Measurements from ENCODE around the gene LMBR1.
"Not testable (repeated sequence)": the region's sequence is repeated elsewhere in the genome, so short reads cannot be mapped to it uniquely, and the experiment has no call there.

The LMBR1 gene

GRCh38 chr7:156906200-156906649, 13.2 kb upstream of the LMBR1 start:
- DNase-seq (ENCODE audit: low spot score): no peak

- DNase-seq (ENCODE audit: low spot score): no peak
Measured at GRCh38 chr7:156903232-156903909, 10.4 kb upstream of the LMBR1 start.

GRCh38 chr7:156900093-156900492, 7.1 kb upstream of the LMBR1 start:
- not testable (repeated sequence) for DNase-seq (ENCODE audit: low spot score)

GRCh38 chr7:156898938-156899337, 6.0 kb upstream of the LMBR1 start:
- DNase-seq (ENCODE audit: low spot score): no peak

- peak; percentile 34 for DNase-seq (ENCODE audit: low spot score)
Measured at GRCh38 chr7:156897673-156898072, 4.7 kb upstream of the LMBR1 start.

- no peak for DNase-seq (ENCODE audit: low spot score)
Measured at GRCh38 chr7:156896388-156897022, 3.5 kb upstream of the LMBR1 start.

- no peak for DNase-seq (ENCODE audit: low spot score)
Measured at GRCh38 chr7:156895024-156895780, 2.2 kb upstream of the LMBR1 start.

GRCh38 chr7:156892081-156892800, 742 bp downstream of the LMBR1 start:
- peak; percentile 61 for DNase-seq (ENCODE audit: low spot score)

- no peak for DNase-seq (ENCODE audit: low spot score)
Measured at GRCh38 chr7:156889746-156890145, 3.2 kb downstream of the LMBR1 start.

GRCh38 chr7:156889089-156889488, 3.9 kb downstream of the LMBR1 start:
- no peak for DNase-seq (ENCODE audit: low spot score)

- no peak for DNase-seq (ENCODE audit: low spot score)
Measured at GRCh38 chr7:156886020-156886795, 6.8 kb downstream of the LMBR1 start.

- DNase-seq (ENCODE audit: low spot score): no peak
Measured at GRCh38 chr7:156881679-156882078, 11.3 kb downstream of the LMBR1 start.

- no peak for DNase-seq (ENCODE audit: low spot score)
Measured at GRCh38 chr7:156875766-156876165, 17.2 kb downstream of the LMBR1 start.

GRCh38 chr7:156868363-156868762, 24.6 kb downstream of the LMBR1 start:
- DNase-seq (ENCODE audit: low spot score): not testable (repeated sequence)

GRCh38 chr7:156865493-156865892, 27.5 kb downstream of the LMBR1 start:
- DNase-seq (ENCODE audit: low spot score): no peak

- DNase-seq (ENCODE audit: low spot score): not testable (repeated sequence)
Measured at GRCh38 chr7:156862022-156862421, 31.0 kb downstream of the LMBR1 start.

- no peak for DNase-seq (ENCODE audit: low spot score)
Measured at GRCh38 chr7:156861212-156861611, 31.8 kb downstream of the LMBR1 start.

- DNase-seq (ENCODE audit: low spot score): not testable (repeated sequence)
Measured at GRCh38 chr7:156860099-156860498, 32.9 kb downstream of the LMBR1 start.

GRCh38 chr7:156858523-156858922, 34.5 kb downstream of the LMBR1 start:
- no peak for DNase-seq (ENCODE audit: low spot score)

GRCh38 chr7:156857757-156858156, 35.2 kb downstream of the LMBR1 start:
- no peak for DNase-seq (ENCODE audit: low spot score)

- no peak for DNase-seq (ENCODE audit: low spot score)
Measured at GRCh38 chr7:156854654-156855053, 38.3 kb downstream of the LMBR1 start.

- no peak for DNase-seq (ENCODE audit: low spot score)
Measured at GRCh38 chr7:156848979-156849378, 44.0 kb downstream of the LMBR1 start.

Measured in AG20443 (cell line).